ENCODE results near the gene PRDM16.

Gene PRDM16

DNA sequence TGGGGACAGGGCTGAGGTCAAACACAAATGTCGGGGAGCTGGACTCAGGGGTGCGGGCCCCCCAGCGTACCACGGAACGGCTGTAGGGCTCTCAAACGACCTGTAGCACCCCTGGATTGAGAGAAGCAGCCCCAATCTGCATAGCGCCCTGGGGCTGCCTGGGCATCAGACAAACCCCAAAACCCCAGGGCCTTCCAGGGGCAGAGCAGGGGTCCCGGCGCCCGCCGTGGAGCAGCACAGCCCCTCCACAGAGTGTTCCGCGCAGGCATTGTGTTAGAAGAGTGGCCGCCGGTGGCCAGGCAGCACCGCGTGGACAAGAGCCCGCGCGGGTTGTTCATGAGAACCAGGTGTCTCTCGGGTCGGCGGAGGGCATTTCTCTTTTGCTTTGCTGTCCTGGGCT is 321.3 kb downstream of the PRDM16 start:
- DNase-seq, result no peak

DNA sequence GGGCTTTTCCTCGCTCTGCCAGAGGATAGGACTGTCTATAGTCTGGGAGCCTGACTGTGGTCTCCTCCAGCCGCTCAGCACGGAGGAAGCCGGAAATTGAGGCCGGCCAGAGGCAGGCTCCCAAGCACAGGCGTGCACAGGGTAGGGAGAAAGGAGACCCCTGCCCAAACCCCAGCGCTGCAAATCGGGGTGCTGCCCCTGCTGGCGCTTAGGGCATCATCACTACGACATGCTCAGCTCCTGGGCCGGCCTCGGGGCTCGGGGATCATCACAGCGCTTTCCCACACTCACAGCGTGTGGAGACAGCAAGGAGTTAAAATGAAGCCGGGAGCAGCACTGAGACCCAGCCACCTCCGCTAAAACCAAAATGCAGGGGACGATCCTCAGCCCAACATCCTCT is 322.7 kb downstream of the PRDM16 start:
- DNase-seq, result no peak

DNA sequence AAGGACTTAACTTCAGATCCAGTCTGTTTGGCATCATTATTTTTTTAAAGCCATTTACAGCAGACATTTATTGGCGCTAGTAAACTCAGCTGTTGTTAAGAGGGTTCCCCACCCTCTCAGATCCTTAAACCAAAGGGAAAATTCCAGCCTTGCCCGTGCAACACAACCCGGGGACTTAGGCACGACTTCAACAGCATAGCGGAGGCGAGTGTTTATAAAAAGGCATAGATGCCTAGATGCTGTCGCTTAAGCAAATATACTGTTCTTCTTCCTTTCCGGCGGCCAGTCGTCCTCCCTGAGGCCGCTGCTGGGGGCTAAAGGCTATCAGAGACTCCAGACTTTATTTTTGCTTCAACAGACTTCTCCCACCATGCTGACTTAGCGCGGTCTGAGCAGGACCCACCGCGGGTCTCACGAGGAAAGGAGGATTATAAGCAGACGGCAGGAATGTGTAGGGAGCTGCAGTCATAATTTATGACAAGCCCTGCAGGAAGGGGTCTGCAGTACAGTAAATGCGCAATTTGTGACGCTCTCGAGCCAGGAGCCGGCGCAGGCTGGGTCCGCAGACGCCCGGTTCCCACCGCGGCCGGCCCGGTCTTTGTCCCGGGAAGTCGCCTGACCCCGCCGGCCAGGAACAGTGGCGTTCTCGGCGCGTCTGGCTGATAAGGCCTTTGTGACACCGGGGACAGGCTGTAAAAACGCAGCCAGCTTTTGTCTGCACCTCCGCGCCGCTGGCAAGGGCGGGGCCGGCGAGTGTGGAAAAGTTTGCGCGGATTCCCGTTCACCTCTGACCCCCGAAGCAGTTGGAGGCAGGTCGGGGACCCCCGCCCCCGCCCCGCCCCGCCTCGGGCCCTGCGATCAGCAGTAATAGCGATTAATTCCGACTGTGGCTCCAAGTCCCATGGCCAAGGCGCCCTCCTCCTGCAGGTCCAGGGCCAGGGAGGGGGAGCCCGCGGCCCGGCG is 324.3 kb downstream of the PRDM16 start:
- no peak for DNase-seq

DNA sequence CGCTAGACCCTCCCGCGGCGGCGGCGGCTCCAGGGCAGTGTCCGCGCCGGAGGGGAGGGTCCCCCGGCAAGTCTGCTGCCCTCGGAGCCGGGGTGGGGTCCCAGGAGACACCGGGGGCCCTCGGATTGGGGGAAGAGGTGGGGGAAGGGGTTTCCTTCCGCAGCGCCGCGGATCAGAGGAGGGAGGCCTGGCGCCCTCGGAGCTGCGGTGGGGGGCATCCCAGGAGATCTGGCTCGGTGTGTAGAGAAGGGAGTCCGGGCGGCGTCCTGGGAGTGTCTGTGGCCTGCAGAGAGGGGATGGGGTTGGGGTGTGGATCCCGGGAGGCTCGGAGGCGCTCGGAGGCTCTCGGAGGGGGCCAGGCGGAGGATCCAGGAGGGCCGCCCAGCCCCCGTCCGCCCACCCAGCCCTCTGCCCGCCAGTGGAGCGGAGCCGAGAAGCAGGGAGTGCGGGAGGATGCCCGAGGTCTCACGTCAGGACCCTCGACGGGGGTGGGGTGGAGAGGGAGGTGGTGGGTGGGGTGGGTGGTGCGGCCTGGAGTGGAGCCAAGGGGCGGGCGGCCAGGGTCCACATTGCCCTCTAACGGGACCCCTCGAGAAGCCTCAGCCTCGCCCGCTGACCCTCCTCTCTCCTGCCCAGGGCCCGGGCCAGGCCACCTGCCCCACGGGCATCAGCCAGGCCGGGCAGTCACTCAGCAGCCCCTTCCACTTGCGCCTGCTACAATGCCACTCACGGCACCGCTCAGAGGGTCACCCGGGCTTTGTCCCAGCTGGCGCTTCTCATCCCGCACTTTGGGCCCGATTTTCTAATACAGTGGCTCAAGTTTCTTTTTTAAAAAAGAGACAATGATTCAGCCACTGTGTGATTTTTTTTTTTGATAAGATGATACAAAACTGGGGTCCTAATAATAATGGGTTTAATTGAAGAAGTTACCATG is 325.3 kb downstream of the PRDM16 start:
- no peak for DNase-seq

DNA sequence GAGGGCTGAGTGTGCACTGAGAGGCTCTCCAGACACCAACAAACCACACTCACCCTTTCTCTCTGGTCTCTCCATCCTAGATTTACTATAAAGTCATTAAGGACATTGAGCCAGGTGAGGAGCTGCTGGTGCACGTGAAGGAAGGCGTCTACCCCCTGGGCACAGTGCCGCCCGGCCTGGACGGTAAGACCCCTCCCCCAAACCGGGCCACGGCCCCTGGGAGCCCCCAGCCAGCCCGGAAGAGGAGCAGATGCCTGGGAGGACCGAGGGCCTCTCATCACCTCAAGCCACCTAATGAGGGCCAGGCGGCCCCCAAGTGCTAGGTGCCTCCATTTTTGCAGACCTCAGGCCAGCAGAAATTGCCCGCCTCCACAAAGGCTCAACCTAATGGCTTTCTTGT is 327.4 kb downstream of the PRDM16 start:
- DNase-seq, result no peak

DNA sequence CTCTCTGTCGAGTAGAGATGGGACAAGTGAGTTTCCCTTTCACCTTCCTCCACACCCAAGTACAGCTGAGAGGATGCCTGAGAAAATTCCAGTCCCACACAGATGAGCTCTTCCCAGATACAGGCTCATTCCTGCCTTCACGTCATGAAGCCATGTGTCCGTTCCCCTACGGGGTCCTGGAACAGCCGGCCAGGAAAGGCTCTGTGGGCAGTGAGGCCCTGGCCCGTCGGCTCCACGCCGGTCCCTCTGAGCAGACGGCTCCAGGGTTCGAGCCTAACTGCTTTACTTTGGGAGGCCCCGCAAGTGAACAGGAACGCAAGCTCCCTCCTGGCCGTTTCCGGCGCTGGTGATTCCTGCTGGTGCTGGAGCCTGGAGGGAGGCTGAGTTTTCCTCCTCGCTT is 328.3 kb downstream of the PRDM16 start:
- no peak for DNase-seq

DNA sequence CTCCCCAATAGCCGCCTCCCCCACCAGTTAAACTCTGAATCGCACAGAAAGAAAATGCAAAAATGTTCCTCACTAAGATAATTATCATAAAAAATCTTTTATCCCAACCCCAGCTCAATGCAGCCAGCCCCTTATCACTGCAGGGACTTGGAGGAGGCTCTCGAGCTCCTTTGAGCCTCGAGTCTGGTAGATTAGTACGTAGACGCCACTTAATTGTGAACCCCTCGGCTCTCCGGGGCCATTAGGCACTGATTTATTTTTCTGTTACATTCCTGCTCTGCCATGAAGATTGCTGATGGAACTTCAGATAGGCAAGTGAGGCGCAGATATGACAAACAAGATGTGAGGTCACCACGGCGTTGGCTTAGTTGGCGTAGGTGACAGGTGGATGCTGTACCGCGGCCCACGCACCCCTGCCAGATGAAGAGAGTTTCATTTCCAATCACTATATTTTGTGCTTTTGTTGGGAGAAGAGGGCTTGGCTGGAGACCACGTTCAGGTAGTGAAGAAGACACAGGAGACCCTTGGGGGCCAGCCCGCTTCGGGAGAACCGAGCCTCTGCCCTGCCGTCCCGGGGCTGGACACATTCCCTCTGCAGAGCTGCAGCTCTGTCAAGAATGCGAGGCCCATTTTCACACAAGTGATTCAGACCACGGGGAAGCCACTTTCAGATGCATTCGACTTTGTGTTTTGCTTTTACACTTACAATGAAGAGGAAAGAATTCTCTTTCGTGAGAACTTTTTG is 329.6 kb downstream of the PRDM16 start:
- DNase-seq, result no peak

DNA sequence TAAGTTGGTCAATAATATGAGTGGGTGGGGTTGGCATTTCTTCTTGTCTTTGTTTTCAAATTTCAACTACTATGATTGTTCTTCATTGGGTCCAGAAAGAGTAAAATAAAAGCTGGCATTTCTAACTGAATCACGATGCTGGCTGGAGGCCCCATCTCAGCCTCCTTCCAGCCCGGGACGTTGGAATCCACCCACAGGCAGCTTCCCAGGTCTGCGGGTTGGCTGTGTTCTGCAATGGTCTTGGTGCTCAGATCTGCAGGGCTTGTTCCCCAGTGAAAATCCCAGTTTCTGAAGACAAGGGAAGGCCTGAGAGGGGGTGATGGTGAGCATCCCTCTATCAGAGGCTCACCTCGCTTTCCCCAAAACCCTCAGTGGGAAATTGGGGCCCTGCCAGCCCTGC is 330.7 kb downstream of the PRDM16 start:
- DNase-seq, result no peak

DNA sequence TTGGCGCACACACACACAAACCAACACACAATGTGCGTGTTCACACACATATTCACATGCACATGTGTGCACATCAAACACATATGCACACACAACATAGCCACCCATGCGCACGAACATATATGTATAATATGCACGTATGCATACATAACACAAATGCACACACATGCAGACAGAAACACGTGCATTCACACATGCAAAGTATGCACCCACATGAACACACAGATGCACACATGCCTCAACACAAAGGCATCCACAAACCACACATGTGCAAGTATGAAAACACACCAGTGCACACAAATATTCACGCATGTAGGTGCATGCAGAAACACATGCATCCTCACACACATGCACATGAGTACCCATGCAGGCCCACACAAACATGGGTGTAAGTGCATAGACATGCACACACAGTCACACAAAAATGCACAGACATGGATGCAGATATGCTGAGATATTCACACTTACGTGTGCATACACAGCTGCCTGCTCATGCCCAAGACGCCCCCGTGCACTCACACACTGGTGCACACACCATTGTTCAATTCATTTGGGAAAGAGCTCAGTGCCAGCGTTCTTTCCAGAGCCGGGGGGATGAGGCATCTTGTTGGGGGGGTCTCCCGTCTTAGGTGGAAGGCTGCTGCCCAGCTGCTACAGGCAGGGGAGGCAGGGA is 332.7 kb downstream of the PRDM16 start:
- no peak for DNase-seq

DNA sequence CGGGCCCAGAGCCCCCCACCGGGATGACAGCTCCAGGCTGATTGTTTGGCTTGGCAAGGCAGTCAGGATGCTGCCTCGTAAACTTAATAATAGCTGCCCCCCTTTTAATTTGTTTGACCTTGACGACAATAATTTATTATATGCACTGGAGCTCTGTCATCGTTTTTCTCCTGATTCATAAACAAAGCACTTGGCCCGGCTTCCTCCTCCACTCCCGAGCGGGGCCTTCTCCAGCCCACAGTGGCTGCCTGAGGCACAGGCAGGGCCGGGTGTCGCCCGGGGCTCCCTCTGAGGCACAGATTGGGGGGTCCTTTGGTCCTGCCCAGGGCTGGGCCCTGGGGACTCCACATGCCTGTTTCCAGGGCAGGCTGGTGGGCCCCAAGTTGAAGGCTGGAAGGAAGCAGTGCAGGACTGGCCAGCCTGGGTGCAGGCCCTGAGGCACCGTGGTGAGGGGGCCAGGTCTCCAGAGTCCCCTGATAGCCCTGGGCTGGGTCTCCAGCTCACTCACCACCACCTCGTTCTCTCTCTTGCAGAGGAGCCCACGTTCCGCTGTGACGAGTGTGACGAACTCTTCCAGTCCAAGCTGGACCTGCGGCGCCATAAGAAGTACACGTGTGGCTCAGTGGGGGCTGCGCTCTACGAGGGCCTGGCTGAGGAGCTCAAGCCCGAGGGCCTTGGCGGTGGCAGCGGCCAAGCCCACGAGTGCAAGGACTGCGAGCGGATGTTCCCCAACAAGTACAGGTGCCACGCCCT is 333.4 kb downstream of the PRDM16 start:
- DNase-seq, result no peak

DNA sequence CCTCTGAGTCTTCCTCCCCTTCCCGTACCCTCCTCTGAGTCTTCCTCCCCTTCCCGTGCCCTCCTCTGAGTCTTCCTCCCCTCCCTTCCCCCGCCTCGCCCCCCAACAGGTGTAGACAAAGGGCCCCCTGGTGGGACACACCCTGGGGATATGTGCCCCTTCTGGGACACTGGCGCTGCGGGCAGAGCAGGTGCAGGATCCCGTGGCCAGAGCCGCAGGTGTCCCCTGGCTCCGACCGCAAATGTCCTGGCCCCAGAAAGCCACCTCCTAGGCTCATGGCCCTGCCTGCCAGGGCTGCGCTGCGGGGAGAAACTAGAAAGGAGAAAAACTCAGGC is 334.0 kb downstream of the PRDM16 start:
- no peak for DNase-seq

DNA sequence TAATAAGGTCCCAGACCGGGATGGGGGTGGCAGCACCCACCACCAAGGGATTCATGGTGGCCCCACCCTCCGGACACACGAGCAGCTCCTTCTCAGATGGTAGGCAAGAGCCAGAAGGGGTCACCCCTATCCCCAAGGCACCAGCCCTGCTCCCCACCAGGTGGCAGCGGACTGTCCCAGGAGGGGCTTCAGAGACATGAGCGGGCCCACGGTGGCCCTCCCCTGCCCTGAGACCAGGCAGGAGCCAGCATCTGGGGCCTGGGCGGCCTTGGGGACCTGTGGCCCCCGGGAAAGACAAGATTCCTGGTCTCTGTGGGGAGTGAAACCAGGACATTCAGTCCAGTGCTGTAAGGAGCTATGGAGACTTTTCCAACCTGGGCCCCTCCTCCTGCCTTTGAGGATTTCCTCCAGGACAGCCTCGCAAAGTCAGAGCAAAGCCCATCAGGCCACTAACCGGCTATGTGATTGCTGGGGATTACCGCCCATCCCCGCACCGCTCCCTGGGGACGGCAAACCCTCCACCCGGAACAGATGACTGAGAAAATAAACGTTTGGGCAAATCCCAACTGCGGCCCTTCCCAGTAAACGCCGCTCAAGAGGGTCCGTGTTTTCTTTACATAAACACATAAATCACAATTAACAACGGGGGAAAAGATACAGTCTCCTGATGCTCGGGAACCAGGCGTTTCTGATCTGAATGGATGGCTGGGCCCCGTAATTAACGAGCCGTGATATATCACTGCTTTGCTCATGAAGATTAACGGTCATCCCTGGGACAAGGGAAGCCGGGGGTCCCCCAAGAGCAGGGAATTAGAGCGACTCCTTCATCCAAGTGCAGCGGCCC is 334.6 kb downstream of the PRDM16 start:
- DNase-seq, result no peak

DNA sequence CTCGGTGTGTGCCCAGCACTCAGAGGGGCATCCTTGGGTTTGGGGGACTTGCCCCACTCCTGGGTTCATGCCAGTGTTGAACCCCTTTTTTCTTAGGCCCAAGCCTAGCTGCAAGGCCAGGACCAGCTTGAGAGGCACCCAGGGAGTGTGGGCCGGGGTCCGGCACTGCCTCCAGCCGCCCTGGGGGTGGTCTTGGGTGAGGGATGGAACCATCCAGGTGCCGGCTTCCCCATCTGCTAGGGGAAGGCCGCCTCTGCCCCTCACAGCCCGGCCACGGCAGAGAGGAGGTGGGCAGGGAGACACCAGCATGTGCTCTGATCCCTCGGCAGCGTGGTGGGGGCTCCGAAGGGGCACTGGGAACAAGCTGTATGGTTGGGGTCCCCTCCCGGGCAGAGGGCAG is 335.3 kb downstream of the PRDM16 start:
- no peak for DNase-seq

DNA sequence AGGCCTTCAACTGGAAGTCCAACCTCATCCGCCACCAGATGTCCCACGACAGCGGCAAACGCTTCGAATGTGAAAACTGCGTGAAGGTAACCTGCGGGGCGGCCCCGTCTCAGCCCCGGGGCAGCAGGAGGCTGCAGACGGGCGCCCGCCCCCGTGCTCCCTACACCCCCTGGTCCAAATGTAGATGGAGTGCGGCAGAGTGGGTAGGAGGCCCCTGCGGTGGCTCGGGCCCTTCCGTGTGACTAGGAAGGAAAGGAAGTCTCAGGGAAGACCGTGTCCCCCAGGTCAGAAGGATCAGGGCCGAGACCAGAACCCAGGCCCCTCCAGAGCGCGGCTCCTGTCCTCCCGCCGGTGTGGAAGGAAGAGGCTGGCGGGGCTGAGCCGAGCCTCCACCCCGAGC is 335.8 kb downstream of the PRDM16 start:
- DNase-seq, result no peak

DNA sequence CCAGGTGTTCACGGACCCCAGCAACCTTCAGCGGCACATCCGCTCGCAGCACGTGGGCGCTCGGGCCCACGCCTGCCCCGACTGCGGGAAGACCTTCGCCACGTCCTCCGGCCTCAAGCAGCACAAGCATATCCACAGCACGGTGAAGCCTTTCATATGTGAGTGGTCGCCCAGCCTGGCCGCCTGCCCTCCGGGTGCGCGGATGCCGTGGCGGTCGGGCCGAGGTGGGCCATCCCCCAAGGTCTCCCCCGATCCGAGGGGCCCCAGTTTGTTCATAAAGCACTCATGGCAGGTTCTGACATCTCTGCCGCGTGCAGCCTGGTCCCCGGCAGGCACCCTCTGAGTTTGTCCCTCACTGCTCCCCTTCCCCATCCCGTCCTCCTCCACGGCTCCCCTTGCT is 336.5 kb downstream of the PRDM16 start:
- DNase-seq, result no peak

DNA sequence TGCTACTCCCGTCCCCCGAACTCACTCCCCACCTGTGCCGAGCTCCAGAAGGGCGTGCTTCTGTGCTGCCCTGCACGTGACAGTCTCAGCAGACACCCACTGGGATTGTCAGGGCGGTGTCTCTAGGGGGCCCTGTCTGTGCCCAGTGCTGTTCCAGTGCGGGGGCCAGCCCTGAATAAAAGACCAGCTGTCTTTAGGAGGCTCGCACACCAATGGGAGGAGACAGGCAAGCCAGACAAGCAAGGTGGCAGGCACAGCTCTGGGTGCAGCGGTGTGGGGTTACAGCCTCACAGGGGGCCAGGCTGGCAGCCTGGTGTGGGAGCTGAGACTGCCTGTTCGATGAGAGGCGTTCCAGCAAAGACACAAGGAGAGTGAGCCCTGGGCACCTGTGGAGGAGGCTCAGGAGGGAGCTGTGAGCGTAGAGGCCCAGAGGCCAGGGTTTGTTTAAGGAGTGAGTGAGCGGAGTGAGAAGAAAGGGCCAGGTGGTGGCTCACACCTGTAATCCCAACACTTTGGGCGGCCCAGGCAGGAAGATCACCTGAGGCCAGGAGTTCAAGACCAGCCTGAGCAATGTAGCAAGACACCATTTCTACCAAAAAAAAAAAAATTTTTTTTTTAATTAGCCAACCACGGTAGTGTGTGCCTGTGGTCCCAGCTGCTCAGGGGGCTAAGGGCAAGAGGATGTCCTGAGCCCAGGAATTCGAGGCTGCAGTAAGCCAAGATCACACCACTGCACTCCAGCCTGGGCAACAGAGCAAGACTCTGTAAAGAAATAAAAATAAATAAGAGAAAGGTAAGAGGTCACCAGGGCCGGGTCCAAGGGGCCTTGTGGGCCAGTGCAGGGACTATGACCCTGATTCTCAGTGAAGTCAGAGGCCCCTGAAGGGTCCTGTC is 337.2 kb downstream of the PRDM16 start:
- DNase-seq, result no peak

DNA sequence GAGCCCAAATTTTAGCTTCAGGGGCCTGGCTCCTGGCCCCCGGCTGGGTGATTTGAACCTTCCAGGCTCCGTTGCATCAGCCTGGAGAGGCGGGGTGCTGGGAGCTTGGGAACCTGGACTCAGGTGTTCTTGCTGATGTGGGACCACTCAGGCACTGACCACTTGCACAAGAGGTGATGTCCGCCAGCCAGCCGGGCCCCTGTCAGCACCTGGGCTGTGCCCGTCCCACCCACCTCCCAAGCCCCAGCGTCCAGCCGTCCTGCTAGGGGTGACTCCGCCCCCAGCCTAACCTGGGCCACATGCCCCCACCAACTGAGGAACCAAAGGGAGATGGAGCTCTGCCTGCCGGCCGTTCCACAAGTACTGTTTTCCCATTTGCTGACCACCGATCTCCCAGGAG is 338.0 kb downstream of the PRDM16 start:
- DNase-seq, result no peak

DNA sequence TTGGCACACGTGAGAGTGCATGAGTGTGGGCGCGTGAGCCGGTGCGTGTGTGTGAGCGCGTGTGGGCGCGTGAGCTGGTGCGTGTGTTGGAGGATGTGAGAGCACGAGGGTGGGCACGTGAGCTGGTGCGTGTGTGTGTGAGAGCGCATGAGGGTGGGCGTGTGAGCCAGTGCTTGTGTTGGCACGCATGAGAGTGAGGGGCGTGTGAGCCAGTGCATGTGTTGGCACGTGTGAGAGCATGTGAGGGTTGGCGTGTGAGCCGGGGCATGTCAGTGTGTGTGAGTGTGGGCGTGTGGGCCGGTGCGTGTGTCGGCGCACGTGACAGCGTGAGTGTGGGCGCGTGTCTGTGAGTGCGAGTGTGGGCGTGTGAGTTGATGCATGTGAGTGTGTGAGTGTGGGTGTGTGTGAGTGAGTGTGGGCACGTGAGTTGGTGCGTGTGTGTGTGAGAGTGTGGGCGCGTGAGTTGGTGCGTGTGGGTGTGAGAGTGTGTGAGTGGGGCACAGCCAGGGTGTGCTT is 339.8 kb downstream of the PRDM16 start:
- no peak for DNase-seq

DNA sequence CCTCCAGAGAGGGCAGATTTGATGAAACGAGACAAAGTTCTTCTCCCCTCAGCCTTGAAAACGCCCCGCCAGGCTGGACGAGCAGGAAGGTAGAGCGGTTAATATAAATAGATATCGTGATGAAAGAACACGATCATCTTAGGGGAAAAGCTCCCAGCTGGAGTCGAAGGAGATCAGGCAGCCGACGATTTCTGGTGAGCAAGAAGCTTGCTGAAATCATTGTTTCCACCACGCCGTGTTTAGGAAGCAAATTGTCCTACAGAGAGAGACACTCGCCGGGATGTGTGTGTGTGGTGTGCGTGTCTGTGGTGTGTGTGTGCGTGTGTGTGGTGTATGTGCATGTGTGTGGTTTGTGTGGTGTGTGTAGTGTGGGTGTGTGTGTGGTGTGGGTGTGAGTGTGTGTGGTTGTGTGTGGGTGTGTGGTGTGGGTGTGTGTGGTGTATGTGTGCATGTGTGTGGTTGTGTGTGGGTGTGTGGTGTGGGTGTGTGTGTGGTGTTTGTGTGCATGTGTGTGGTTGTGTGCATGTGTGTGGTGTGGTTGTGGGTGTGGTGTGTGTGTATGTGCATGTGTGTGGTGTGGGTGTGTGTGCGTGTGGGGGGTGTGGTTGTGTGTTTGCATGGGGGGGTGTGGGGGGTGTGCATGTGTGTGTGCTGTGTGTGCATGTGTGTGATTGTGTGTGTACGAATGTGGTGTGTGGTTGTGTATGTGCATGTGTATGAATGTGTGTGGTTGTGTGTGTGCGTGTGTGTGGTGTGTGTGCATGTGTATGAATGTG is 340.6 kb downstream of the PRDM16 start:
- DNase-seq, result no peak

All from GOT3 (cell line).